ENCODE measurements around the gene WNT11.

Gene WNT11

GRCh38 chr11:76218449-76219178 lies 12.3 kb upstream of the WNT11 start:
- no peak for DNase-seq (ENCODE audit: low read depth, low spot score)

- DNase-seq (ENCODE audit: low read depth, low spot score) = no peak
Measured at GRCh38 chr11:76217653-76218160, 11.4 kb upstream of the WNT11 start.

GRCh38 chr11:76216536-76217325 lies 10.4 kb upstream of the WNT11 start:
- no peak for DNase-seq (ENCODE audit: low read depth, low spot score)

DNA sequence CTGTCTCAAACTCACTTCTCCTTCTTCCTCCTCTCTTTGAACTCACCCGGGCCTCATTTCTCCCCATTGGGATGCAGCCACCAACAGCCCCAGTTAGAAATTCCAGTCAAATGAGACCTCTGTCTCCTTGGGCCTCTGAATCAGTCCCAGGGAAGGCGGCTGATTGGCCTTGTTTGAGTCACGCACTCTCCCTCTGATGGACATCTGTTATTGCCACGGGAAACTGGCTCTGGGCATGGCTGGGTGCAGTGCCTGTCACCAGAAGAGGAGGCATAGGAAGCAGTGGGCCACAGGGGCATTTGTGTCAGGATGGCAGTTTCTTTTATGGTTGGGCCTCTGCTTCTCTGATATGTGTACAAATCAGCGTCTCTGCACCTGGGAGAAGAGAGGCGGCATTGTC lies 9.6 kb upstream of the WNT11 start:
- DNase-seq (ENCODE audit: low read depth, low spot score) = no peak

DNA sequence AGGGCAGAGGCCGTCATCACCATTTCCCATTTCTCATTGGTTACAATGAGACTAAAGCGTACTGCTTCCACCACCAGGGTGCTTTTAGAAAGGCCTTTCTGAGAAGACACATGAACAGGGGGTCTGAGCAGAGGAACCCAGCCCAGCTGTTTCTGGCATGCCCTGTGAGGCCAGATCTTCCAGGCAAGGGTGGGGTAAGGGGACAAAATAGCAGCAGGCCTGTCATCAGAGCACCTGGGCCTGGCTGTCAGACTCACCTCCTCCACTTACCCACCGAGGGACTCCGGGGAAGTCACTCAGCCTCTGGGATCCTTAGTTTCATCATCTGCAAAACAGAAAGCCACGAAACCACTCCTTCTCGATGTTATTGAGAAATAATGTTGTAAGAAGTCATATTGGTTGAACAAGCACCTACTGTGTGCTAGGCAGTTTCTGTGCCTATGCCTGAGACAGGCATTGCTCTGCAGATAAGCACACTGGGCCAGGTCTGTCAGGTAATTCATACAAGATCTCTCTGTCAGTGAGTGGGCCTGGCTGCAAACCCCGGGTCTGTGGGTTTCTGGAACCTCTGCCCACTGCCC lies 8.8 kb upstream of the WNT11 start:
- DNase-seq (ENCODE audit: low read depth, low spot score) = no peak

- no peak for DNase-seq (ENCODE audit: low read depth, low spot score)
Measured at GRCh38 chr11:76214186-76214585, 7.9 kb upstream of the WNT11 start.

DNA sequence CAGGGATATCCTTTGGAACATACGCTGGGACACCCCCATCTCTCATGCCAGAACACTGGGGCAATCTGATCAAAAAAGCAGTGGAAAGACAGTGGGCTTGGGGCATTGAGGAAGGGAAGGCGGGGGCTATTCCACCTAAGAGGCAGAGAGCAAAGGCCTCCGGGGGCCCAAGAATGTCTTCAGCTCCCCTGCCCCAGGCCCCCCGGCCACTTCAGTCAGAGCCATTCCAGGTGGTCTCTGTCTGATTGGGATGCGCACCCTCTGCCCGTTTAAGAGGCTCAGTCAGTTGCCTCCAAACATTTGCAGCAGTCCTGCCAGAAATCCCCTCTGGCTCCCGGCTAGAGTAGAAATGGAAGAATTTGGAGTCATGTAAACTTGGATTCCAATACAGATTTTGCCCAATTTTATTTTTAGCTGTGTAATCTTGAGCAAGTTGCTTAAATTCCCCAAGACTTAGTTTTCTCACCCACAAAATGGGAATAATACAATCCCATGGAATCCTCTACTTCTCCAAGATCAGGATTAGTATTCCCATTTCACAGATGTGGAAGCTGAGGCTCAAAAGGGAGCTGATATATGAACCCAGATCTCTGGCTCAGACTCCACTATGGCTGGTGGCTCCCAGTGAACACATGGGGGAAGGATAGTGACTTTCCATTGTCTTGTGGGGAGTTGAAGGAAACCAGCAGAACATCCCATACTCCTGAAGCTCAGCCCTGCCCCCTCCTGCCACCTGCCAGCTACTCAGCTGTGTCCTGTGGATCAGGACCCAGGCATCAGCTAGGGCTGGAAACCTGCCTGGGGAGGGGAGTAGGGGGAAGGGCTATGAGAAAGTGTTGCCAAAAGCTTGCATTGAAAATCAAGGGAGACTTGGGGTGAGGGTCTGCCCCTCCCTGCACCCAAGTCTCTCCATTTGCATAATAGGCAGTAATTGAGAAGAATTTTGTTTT lies 6.1 kb upstream of the WNT11 start:
- DNase-seq (ENCODE audit: low read depth, low spot score) = no peak

- DNase-seq (ENCODE audit: low read depth, low spot score) = no peak
Measured at GRCh38 chr11:76210931-76211851, 4.9 kb upstream of the WNT11 start.

- no peak for DNase-seq (ENCODE audit: low read depth, low spot score)
Measured at GRCh38 chr11:76209973-76210930, 4.0 kb upstream of the WNT11 start.

DNA sequence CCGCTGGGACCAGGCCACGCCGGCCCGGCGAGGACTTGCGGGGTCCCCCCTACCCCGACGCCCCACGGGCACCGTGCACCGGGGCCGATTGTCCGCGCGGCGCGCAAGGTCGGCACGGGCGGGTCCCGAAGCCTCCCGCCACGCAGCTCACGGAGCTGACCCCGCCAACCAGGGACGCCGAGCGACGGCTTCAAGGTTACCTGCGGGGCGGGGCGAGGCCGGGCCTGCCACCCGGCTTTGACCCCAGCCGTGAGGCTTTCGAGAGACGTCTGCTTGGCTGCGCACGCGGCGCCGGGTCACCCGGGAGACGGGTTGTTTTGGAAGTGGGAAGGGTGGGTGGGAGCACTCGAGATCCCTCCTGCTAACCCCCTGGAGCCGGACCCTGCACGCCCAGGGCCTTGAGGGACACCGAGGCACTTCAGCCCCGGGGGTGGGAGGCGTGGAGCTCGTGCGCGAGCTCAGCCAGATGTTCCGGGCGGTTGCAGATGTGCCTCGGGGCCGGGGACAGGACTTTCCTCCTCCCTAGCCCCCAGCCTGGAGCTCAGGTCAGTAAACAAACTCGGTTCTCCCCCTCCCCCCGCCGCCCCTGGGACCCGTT lies 3.2 kb upstream of the WNT11 start:
- DNase-seq (ENCODE audit: low read depth, low spot score) = no peak

GRCh38 chr11:76208438-76209374 lies 2.4 kb upstream of the WNT11 start:
- DNase-seq (ENCODE audit: low read depth, low spot score) = no peak

- DNase-seq (ENCODE audit: low read depth, low spot score) = no peak
Measured at GRCh38 chr11:76207642-76208401, 1.5 kb upstream of the WNT11 start.

DNA sequence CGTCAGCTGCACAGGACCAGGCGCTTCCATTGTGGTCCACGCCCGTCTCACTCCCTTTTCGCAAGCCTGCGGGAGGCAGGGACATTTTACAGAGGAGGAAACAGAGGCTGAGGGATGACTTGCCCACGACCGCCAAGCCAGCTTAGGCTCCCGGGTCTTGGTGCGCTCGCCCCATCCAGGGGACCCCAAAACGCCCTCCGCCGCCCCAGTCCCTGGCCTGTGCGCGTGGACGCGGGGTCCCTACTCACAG lies 300 bp downstream of the WNT11 start:
- DNase-seq (ENCODE audit: low read depth, low spot score) = no peak

DNA sequence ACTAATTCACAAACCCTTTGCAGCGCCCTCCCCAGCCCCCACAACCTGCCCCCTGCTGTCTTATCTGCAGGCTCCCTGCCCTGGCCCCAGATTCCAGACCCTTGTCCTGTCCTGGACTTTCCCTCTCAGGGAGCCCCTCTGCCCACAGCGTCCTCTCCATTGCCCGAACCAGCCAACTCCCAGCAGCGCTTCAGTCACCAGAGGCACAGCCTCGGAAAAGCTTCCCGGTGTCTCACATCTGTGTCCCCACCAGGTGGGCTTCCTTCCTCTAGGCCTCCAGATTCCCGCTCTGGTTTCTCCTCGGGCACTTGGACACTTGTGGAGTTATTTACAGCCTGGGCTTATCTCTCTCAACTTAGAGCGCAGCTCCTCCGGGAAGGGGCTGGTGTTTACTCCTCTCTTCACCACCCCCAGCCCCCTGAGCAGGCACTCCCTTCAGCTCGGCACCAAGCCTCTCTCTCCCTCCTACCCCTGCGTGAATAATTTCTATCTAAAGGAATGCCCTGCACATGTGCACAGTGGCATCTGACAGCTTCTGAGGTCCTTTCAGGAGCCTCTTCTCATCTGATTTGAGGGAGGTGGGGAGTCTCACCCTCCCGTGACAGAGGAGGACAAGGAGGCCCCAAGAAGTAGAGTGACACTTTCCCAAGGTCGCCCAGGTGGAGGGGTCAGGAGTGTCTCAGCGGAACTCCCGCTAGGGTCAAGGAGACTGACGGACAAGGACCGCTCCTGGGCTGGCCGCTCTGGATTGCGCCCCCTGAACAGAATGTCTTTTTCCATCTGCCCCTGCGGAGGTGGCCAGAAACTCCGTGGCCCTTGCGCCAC lies 838 bp downstream of the WNT11 start:
- DNase-seq (ENCODE audit: low read depth, low spot score) = no peak

DNA sequence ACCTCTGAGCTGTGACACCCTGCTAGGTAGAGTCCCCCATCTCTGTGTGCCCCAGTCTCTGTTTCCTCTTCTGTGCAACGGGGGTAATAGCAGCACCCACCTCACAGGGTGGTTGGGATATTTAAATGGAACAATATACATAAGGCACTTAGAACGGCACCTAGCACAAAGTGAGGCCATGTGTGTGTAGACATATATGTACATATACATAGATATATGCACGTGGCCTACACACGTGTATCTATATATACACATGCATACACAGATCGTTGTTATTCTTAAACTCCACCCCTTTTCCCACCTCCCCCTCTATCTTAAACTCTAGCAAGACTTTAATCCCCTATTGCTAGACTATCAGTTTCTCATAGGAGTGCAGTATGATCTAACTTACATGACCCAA lies 2.4 kb downstream of the WNT11 start:
- DNase-seq (ENCODE audit: low read depth, low spot score) = no peak

All from iPS DF 19.7 (cell line).